Measurements from ENCODE around the gene EGFR.

EGFR gene

GRCh38 chr7:55094092-55094690 is 75.4 kb downstream of the EGFR start:
- TF ChIP-seq POLR2A (IDR thresholded peaks at IDR 0.05; ENCODE audit: extremely low read depth, insufficient read length) (no peak), CTCF (IDR thresholded peaks at IDR 0.05; ENCODE audit: low read depth, low read length) (no peak), MYC (IDR thresholded peaks at IDR 0.05; ENCODE audit: low read depth, low read length) (no peak)
- TF ChIP-seq, protein P1, sequence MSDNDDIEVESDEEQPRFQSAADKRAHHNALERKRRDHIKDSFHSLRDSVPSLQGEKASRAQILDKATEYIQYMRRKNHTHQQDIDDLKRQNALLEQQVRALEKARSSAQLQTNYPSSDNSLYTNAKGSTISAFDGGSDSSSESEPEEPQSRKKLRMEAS (IDR thresholded peaks at IDR 0.05; ENCODE audit: low read depth, low read length): no peak
- DNase-seq (ENCODE audit: low read depth): no peak
- H3K4me3 ChIP-seq (ENCODE audit: low read depth, low read length): no peak overlapping the region

- no peak overlapping the region for H3K4me3 ChIP-seq (ENCODE audit: low read depth, low read length)
- TF ChIP-seq, protein P1 (IDR thresholded peaks at IDR 0.05; ENCODE audit: low read depth, low read length): no peak
- TF ChIP-seq CTCF (IDR thresholded peaks at IDR 0.05; ENCODE audit: low read depth, low read length): no peak
- no peak for TF ChIP-seq POLR2A (IDR thresholded peaks at IDR 0.05; ENCODE audit: extremely low read depth, insufficient read length)
- TF ChIP-seq MYC (IDR thresholded peaks at IDR 0.05; ENCODE audit: low read depth, low read length): no peak
- no peak for DNase-seq (ENCODE audit: low read depth)
These were observed 76.9 kb downstream of the EGFR start for GRCh38 chr7:55095672-55096071.

- DNase-seq (ENCODE audit: low read depth): no peak
- TF ChIP-seq POLR2A (IDR thresholded peaks at IDR 0.05; ENCODE audit: extremely low read depth, insufficient read length): no peak
- no peak for TF ChIP-seq MYC (IDR thresholded peaks at IDR 0.05; ENCODE audit: low read depth, low read length)
- no peak for TF ChIP-seq CTCF (IDR thresholded peaks at IDR 0.05; ENCODE audit: low read depth, low read length)
- TF ChIP-seq, protein P1 (IDR thresholded peaks at IDR 0.05; ENCODE audit: low read depth, low read length): no peak
- H3K4me3 ChIP-seq (ENCODE audit: low read depth, low read length): no peak overlapping the region
These were observed 77.5 kb downstream of the EGFR start for GRCh38 chr7:55096323-55096722.

DNA sequence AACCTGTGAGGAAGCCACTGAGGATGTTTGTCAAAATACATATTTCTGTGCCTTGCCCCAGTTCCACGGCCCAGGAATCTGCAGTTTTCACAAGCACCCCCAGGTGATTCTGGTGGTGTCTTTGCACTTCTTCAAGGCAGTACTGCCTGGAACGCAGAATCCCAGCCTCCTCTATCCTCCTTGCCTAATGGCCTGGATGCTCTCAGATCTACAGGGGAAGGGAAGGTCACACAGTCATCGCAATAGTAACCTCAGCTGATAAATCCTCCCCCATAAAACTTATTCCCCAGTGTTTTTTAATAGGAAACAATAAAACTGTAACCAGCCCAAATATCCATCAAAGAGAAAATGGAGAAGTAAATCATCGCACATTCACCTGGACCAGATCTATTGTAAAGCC is 78.3 kb downstream of the EGFR start:
- no peak for DNase-seq (ENCODE audit: low read depth)

DNA sequence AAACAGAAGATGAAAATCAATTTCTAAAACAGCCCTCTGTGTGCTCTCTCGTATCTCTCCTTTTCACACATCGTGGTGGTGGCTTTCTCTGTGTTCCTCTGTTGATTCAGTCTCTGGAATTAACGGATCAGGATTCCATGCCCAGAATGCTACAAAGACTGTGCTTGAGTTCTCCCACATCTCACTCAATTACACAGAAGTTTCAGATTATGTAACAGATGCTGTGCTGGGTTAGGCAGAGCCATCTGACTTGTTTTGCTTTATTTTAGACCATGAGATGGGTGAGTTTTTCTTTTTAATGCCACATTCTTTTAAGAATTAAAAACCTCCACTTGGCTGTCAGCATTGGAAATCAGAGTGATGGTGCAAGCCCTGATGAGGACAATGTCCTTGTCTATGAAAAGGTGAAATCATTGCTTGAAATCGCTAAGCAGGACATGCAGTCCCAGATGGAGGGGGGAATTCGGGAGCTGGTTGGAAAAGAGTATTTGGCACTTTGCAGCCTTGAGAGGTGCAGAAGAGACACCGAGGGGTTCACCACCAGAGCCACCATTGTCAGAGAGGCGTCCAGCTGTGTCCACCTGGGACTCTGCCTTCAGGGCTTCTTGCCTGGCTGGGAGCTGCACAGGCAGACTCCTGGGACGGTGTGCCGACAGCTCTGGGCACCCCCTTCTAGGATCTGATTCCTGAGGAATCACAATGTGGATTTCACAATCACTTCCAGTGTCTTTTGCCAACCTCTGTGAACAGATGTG is 80.4 kb downstream of the EGFR start:
- no peak for DNase-seq (ENCODE audit: low read depth)
- no peak overlapping the region for H3K4me3 ChIP-seq (ENCODE audit: low read depth, low read length)
- no peak for TF ChIP-seq CTCF (IDR thresholded peaks at IDR 0.05; ENCODE audit: low read depth, low read length)
- TF ChIP-seq POLR2A (IDR thresholded peaks at IDR 0.05; ENCODE audit: extremely low read depth, insufficient read length): no peak
- TF ChIP-seq, protein P1 (IDR thresholded peaks at IDR 0.05; ENCODE audit: low read depth, low read length): no peak
- TF ChIP-seq MYC (IDR thresholded peaks at IDR 0.05; ENCODE audit: low read depth, low read length): no peak

More for the DNA sequence above, 78.3 kb downstream of the EGFR start:
- no peak overlapping the region for H3K4me3 ChIP-seq (ENCODE audit: low read depth, low read length)
- TF ChIP-seq POLR2A (IDR thresholded peaks at IDR 0.05; ENCODE audit: extremely low read depth, insufficient read length) (no peak), CTCF (IDR thresholded peaks at IDR 0.05; ENCODE audit: low read depth, low read length) (no peak), MYC (IDR thresholded peaks at IDR 0.05; ENCODE audit: low read depth, low read length) (no peak)
- TF ChIP-seq, protein P1 (IDR thresholded peaks at IDR 0.05; ENCODE audit: low read depth, low read length): no peak
